HepG2 (cell line): ENCODE measurements around the gene PNKD. TPM values are rescaled to one million over a fixed set of nuclear protein-coding genes. Genes with fewer than 3 reads are reported as not detected.

Experiments
- ARNT ChIP-seq: fragments of 450-650 bp; IDR thresholded peaks from 2 replicates; pipeline ENCODE4 v1.6.1; 2017
- CBFB ChIP-seq: sonication (generic); formaldehyde crosslinking; IDR thresholded peaks from 2 replicates; pipeline ENCODE4 v1.4.0; 2020; ENCODE audit warnings: missing genetic modification reagents
- CBX1 ChIP-seq: IDR thresholded peaks from one replicate; pipeline ENCODE4 v1.6.1; 2016; ENCODE audit warnings: antibody characterized with exemption, low read depth
- DNMT3B ChIP-seq: conservative IDR thresholded peaks from 2 replicates; pipeline ENCODE4 v1.6.1; 2016; ENCODE audit warnings: missing biosample characterization, control low read depth
- EHMT2 ChIP-seq: fragments of 200-600 bp; sonication (generic); IDR thresholded peaks from 2 replicates; pipeline ENCODE4 v1.7.0; 2017; ENCODE audit warnings: antibody characterized with exemption, low read depth, low read length, borderline replicate concordance
- ERF ChIP-seq: IDR thresholded peaks from 2 replicates; pipeline ENCODE4 v1.6.1; 2018; ENCODE audit warnings: missing biosample characterization, missing genetic modification reagents
- GATA4 ChIP-seq: sonication (generic); IDR thresholded peaks from 2 replicates; pipeline ENCODE4 v1.6.1; 2016; ENCODE audit warnings: antibody characterized with exemption, low read depth, borderline replicate concordance
- HCFC1 ChIP-seq: fragments of 150-350 bp; IDR thresholded peaks from 2 replicates; pipeline ENCODE4 v1.6.1; 2014; ENCODE audit warnings: low read depth, low read length
- KMT2A ChIP-seq: sonication (generic); formaldehyde crosslinking; IDR thresholded peaks from 2 replicates; pipeline ENCODE4 v1.4.0; 2020; ENCODE audit warnings: missing genetic modification reagents
- MBNL3 ChIP-seq: fragments of 250-450 bp; sonication (Bioruptor Pico); conservative IDR thresholded peaks from 2 replicates; pipeline ENCODE4 v1.8.0; 2022; ENCODE audit warnings: mild to moderate bottlenecking, inconsistent platforms
- MTA3 ChIP-seq: sonication (generic); formaldehyde crosslinking; IDR thresholded peaks from 2 replicates; pipeline ENCODE4 v1.4.0; 2020; ENCODE audit warnings: missing genetic modification reagents
- U2AF1 ChIP-seq: fragments of 200-400 bp; formaldehyde crosslinking; optimal IDR thresholded peaks from 2 replicates; pipeline ENCODE3; 2017; ENCODE audit warnings: mild to moderate bottlenecking, low read depth, low read length
- ZBTB7B ChIP-seq: sonication (generic); formaldehyde crosslinking; IDR thresholded peaks from 2 replicates; pipeline ENCODE4 v1.4.0; 2020; ENCODE audit warnings: missing genetic modification reagents
- ZFP41 ChIP-seq: sonication (generic); formaldehyde crosslinking; IDR thresholded peaks from 2 replicates; pipeline ENCODE4 v1.4.0; 2020; ENCODE audit warnings: mild to moderate bottlenecking, missing genetic modification reagents, borderline replicate concordance
- ZNF251 ChIP-seq: sonication (generic); formaldehyde crosslinking; IDR thresholded peaks from 2 replicates; pipeline ENCODE4 v1.9.0; 2021; ENCODE audit warnings: mild to moderate bottlenecking, missing genetic modification reagents
- ZNF263 ChIP-seq: sonication (generic); formaldehyde crosslinking; IDR thresholded peaks from 2 replicates; pipeline ENCODE4 v1.4.0; 2020; ENCODE audit warnings: missing genetic modification reagents
- ZNF598 ChIP-seq: sonication (generic); formaldehyde crosslinking; IDR thresholded peaks from 2 replicates; pipeline ENCODE4 v1.5.1; 2020; ENCODE audit warnings: mild to moderate bottlenecking, missing genetic modification reagents, borderline replicate concordance
- ZNF672 ChIP-seq: sonication (generic); formaldehyde crosslinking; IDR thresholded peaks from 2 replicates; pipeline ENCODE4 v1.8.1; 2022; ENCODE audit warnings: missing genetic modification reagents
- ZNF709 ChIP-seq: sonication (generic); formaldehyde crosslinking; IDR thresholded peaks from 2 replicates; pipeline ENCODE4 v1.5.0; 2020; ENCODE audit warnings: mild to moderate bottlenecking, missing genetic modification reagents
- ZSCAN29 ChIP-seq: sonication (generic); formaldehyde crosslinking; conservative IDR thresholded peaks from 2 replicates; pipeline ENCODE4 v1.4.0; 2020; ENCODE audit warnings: mild to moderate bottlenecking, missing genetic modification reagents
- polyA plus RNA-seq, 8 experiments: library from polyadenylated mRNA; depleted of rRNA in 3 of 8; stranded (reverse) in 7 of 8; unstranded in 1 of 8; fragments of >200 nt; fragmentation: Illumina TruSeq in 4 of 8; extraction: Trizol in 4 of 8; gene quantifications; 2 replicates each; pipeline versions ENCODE4 v1.2.1 to v1.2.3, GENCODE V29; 2011 to 2016; ENCODE audit warnings: low read depth in 4 of 8, missing spikeins in 1 of 8, mixed read lengths in 1 of 8; ENCODE audit not compliant: insufficient read depth in 1 of 8
- total RNA-seq, 5 experiments: library from RNA; depleted of rRNA; stranded (reverse); fragments of >200 nt; fragmentation: Illumina TruSeq; extraction: Trizol; gene quantifications; 2 replicates each; pipeline ENCODE4 v1.2.3, GENCODE V29; 2016; ENCODE audit warnings: low read depth in 1 of 5
- TF ChIP-seq, protein P1 (sequence below): sonication (generic); formaldehyde crosslinking; IDR thresholded peaks from 2 replicates; pipeline ENCODE4 v1.8.1; 2022; ENCODE audit warnings: mild to moderate bottlenecking, missing genetic modification reagents
- TF ChIP-seq, protein P2 (sequence below): sonication (generic); formaldehyde crosslinking; IDR thresholded peaks from 2 replicates; pipeline ENCODE4 v1.8.0; 2022; ENCODE audit warnings: mild to moderate bottlenecking, missing genetic modification reagents, borderline replicate concordance
- TF ChIP-seq, protein P3 (sequence below): sonication (generic); formaldehyde crosslinking; IDR thresholded peaks from 2 replicates; pipeline ENCODE4 v1.5.0; 2020; ENCODE audit warnings: missing genetic modification reagents, mild to moderate bottlenecking, borderline replicate concordance
- TF ChIP-seq, protein P4 (sequence below): sonication (generic); formaldehyde crosslinking; IDR thresholded peaks from 2 replicates; pipeline ENCODE4 v1.4.0; 2020; ENCODE audit warnings: mild to moderate bottlenecking, missing genetic modification reagents
- TF ChIP-seq, protein P5 (sequence below): sonication (generic); formaldehyde crosslinking; IDR thresholded peaks from 2 replicates; pipeline ENCODE4 v1.8.0; 2022; ENCODE audit warnings: missing genetic modification reagents, low read depth, mild to moderate bottlenecking, borderline replicate concordance

Gene PNKD
- total and polyA plus RNA-seq, 2 of the 13 experiments (the other 11 are each of a cell fraction or from before 2014, with no cell fraction given), result 55.9 to 80.4 TPM

DNA sequence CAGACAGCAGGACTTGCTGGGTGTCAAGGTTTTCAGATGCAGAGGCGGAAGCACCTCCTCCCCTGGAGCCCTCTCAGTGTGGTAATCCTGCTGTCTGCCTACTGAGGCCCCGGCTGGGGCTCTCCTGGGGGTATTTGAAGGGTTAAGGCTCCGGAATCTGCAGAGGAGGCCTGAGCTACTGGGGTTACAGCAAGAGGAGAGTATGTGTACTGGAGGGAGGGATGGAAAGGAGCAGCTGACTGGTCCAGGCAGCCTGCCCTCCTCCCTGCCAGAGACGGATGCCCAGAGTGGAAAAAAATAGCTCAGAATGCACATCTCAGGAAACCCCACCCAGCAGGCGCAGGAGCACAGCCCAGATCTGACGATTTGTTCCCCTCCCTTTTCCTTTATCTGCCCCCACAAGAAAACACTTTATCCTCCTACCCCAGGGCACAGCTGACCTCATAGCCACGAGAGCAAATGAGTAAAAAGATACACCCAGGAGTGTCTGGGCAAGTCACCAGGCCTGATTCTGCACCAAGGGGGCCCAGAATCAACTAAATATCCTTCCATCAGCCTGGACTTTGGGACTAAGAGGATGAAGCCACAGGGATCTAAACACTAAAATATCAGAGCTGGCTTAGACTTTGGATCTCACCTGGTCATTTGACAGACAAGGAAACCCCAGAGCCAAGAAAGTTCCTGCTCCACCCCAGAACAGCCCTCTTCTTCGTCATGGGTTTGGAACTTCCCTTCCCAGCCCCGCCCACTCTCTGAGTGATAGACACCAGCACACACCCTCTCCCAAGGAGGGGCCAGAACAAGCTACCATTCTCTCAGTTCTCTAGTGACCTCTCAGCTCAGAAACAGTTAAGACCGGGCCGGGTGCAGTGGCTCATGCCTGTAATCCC is 16.5 kb downstream of the PNKD start (continued):
- TF ChIP-seq, protein P1, sequence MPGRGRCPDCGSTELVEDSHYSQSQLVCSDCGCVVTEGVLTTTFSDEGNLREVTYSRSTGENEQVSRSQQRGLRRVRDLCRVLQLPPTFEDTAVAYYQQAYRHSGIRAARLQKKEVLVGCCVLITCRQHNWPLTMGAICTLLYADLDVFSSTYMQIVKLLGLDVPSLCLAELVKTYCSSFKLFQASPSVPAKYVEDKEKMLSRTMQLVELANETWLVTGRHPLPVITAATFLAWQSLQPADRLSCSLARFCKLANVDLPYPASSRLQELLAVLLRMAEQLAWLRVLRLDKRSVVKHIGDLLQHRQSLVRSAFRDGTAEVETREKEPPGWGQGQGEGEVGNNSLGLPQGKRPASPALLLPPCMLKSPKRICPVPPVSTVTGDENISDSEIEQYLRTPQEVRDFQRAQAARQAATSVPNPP (CRISPR knock-in tag), result no peak
- TF ChIP-seq EHMT2 (no peak), MTA3 (CRISPR knock-in tag) (no peak), GATA4 (no peak), CBFB (CRISPR knock-in tag) (no peak), MBNL3 (CRISPR knock-in tag) (no peak), ZSCAN29 (CRISPR knock-in tag) (no peak), CBX1 (no peak), ZBTB7B (no peak; the same call in 1 of the 2 replicates), ZNF263 (CRISPR knock-in tag) (no peak), KMT2A (CRISPR knock-in tag) (no peak), ZNF598 (CRISPR knock-in tag) (no peak; the same call in 1 of the 2 replicates), DNMT3B (CRISPR knock-in tag) (no peak), ZNF709 (CRISPR knock-in tag) (no peak), ZFP41 (CRISPR knock-in tag) (no peak), ARNT (no peak), ZNF672 (no peak), ERF (peak; percentile 21; the same call in 1 of the 2 replicates), ZNF251 (CRISPR knock-in tag) (no peak), U2AF1 (no peak), HCFC1 (no peak)
- TF ChIP-seq, protein P2, sequence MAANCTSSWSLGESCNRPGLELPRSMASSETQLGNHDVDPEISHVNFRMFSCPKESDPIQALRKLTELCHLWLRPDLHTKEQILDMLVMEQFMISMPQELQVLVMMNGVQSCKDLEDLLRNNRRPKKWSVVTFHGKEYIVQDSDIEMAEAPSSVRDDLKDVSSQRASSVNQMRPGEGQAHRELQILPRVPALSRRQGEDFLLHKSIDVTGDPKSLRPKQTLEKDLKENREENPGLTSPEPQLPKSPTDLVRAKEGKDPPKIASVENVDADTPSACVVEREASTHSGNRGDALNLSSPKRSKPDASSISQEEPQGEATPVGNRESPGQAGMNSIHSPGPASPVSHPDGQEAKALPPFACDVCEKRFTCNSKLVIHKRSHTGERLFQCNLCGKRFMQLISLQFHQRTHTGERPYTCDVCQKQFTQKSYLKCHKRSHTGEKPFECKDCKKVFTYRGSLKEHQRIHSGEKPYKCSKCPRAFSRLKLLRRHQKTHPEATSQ, result 0 out of 2 replicates have a peak, but pooled peaks have one; percentile 9
- TF ChIP-seq, protein P3, sequence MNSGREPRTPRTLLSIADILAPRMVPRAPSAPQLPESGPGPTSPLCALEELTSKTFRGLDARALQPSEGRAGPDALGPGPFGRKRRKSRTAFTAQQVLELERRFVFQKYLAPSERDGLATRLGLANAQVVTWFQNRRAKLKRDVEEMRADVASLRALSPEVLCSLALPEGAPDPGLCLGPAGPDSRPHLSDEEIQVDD, result no peak
- TF ChIP-seq, protein P4, sequence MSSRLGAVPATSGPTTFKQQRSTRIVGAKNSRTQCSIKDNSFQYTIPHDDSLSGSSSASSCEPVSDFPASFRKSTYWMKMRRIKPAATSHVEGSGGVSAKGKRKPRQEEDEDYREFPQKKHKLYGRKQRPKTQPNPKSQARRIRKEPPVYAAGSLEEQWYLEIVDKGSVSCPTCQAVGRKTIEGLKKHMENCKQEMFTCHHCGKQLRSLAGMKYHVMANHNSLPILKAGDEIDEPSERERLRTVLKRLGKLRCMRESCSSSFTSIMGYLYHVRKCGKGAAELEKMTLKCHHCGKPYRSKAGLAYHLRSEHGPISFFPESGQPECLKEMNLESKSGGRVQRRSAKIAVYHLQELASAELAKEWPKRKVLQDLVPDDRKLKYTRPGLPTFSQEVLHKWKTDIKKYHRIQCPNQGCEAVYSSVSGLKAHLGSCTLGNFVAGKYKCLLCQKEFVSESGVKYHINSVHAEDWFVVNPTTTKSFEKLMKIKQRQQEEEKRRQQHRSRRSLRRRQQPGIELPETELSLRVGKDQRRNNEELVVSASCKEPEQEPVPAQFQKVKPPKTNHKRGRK (CRISPR knock-in tag), result no peak
- TF ChIP-seq, protein P5, sequence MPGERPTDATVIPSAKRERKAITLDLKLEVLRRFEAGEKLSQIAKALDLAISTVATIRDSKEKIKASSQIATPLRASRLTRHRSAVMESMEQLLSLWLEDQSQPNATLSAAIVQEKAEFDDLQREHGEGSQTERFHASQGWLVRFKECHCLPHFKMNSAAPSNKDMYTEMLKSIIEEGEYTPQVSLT, result no peak
